ENCODE data around the gene MMP28.

GRCh38 chr17:35723735-35724134 is 71.7 kb downstream of the MMP28 start:
- TF ChIP-seq CTCF (IDR thresholded peaks at IDR 0.05; ENCODE audit: low read depth, low read length, poor library complexity, severe bottlenecking) (no peak), EZH2phosphoT487 (IDR thresholded peaks at IDR 0.05; ENCODE audit: borderline replicate concordance, low read length) (no peak)
